ENCODE results near the gene FRG2C. TPM values are rescaled to one million over a fixed set of nuclear protein-coding genes. Genes with fewer than 3 reads are reported as not detected.
"Not testable (repeated sequence)": the region's sequence is repeated elsewhere in the genome, so short reads cannot be mapped to it uniquely, and the experiment has no call there.

Gene FRG2C
- total and polyA plus RNA-seq, 2 of the 13 experiments (the other 11 are each of a cell fraction or from before 2014, with no cell fraction given) = not detected

- TF ChIP-seq UBTF (CRISPR knock-in tag; IDR thresholded peaks at IDR 0.05) (peak; percentile 57; the same call in 1 of the 2 replicates), NRL (CRISPR knock-in tag; IDR thresholded peaks at IDR 0.05; ENCODE audit: borderline replicate concordance) (peak; percentile 30; the same call in 1 of the 2 replicates), SOX6 (CRISPR knock-in tag; IDR thresholded peaks at IDR 0.05) (0 out of 2 replicates have a peak, but pooled peaks have one; percentile 32), ZNF263 (CRISPR knock-in tag; IDR thresholded peaks at IDR 0.05) (peak; percentile 52; the same call in 1 of the 2 replicates), ZFX (CRISPR knock-in tag; IDR thresholded peaks at IDR 0.05; ENCODE audit: low read depth) (peak; percentile 77), HDAC1 (CRISPR knock-in tag; IDR thresholded peaks at IDR 0.05) (peak; percentile 30; the same call in 1 of the 2 replicates), ZNF574 (CRISPR knock-in tag; IDR thresholded peaks at IDR 0.05) (peak; percentile 99), ELF1 (CRISPR knock-in tag; IDR thresholded peaks at IDR 0.05) (0 out of 2 replicates have a peak, but pooled peaks have one; percentile 31), SATB2 (CRISPR knock-in tag; IDR thresholded peaks at IDR 0.05) (peak; percentile 40; the same call in 1 of the 2 replicates), HOXA3 (CRISPR knock-in tag; IDR thresholded peaks at IDR 0.05) (0 out of 2 replicates have a peak, but pooled peaks have one; percentile 31)
- TF ChIP-seq SOX6 (IDR thresholded peaks at IDR 0.05) = not testable (repeated sequence)
Observed at GRCh38 chr3:75658411-75659107, 5.6 kb upstream of the FRG2C start (continued).

GRCh38 chr3:75659108-75659433, 5.1 kb upstream of the FRG2C start:
- H2AFZ ChIP-seq (ENCODE audit: low read length); H4K20me1 ChIP-seq (ENCODE audit: insufficient read depth, low read length); FAIRE-seq; ATAC-seq; H3K9me3 ChIP-seq (ENCODE audit: low read length); H3K4me1 ChIP-seq (ENCODE audit: insufficient read depth, low read length); DNase-seq (ENCODE audit: low spot score); BruUV-seq (replicated peaks); POLR2A ChIA-PET; CTCF ChIA-PET (ENCODE audit: low intra/inter-chr PET ratio, low total read pairs); in situ Hi-C loops (cut with HindIII; ENCODE audit: extremely low pct_ligation_motif_present, low pct_unique_long_range_greater_than_20kb); H3K79me2 ChIP-seq (ENCODE audit: insufficient read depth, low read length); H3K27me3 ChIP-seq (ENCODE audit: control insufficient read depth in 1 of 2, insufficient read depth in 2 of 2, low read length in 2 of 2); H3K36me3 ChIP-seq (replicated peaks in 1 of 2; ENCODE audit: control insufficient read depth in 1 of 2, insufficient read depth in 2 of 2, low read length in 2 of 2); H3K27ac ChIP-seq (ENCODE audit: extremely low read length, insufficient read depth, low read length); H3K9ac ChIP-seq (ENCODE audit: insufficient read depth, low read depth, low read length): not testable (repeated sequence)
- Histone ChIP-seq H3K4me3 (replicated peaks in 1 of 3; ENCODE audit: insufficient read depth in 1 of 3, low read depth in 2 of 3, low read length in 3 of 3) (peak overlapping the region; percentile 60 to 76 (median 72); a peak in 3 of 6 replicates), H3K4me2 (ENCODE audit: low read depth, low read length) (peak overlapping the region; percentile 57; the same call in 1 of the 2 replicates)
- intact Hi-C loops (cut with micrococcal nuclease; ENCODE audit: unreplicated experiment) = loop anchor here (10.0 kb wide), 1 partner anchor 224 kb away; no protein-coding TSS in a partner anchor

- H2AFZ ChIP-seq (ENCODE audit: low read length); POLR2A ChIA-PET; H3K27me3 ChIP-seq (ENCODE audit: control insufficient read depth in 1 of 2, insufficient read depth in 2 of 2, low read length in 2 of 2); DNase-seq (ENCODE audit: low spot score); H3K27ac ChIP-seq (ENCODE audit: extremely low read length, insufficient read depth, low read length); H3K9ac ChIP-seq (ENCODE audit: insufficient read depth, low read depth, low read length); BruUV-seq (replicated peaks); CTCF ChIA-PET (ENCODE audit: low intra/inter-chr PET ratio, low total read pairs); in situ Hi-C loops (cut with HindIII; ENCODE audit: extremely low pct_ligation_motif_present, low pct_unique_long_range_greater_than_20kb); H4K20me1 ChIP-seq (ENCODE audit: insufficient read depth, low read length); H3K36me3 ChIP-seq (replicated peaks in 1 of 2; ENCODE audit: control insufficient read depth in 1 of 2, insufficient read depth in 2 of 2, low read length in 2 of 2); FAIRE-seq; H3K4me2 ChIP-seq (ENCODE audit: low read depth, low read length); H3K4me1 ChIP-seq (ENCODE audit: insufficient read depth, low read length); H3K79me2 ChIP-seq (ENCODE audit: insufficient read depth, low read length); ATAC-seq; H3K4me3 ChIP-seq (replicated peaks in 1 of 3; ENCODE audit: insufficient read depth in 1 of 3, low read depth in 2 of 3, low read length in 3 of 3); intact Hi-C loops (cut with micrococcal nuclease; ENCODE audit: unreplicated experiment): not testable (repeated sequence)
- H3K9me3 ChIP-seq (ENCODE audit: low read length) = peaks cover 11% of the 10 kb centered on the region
- WGBS (ENCODE audit: low lambda C conversion rate) = 24% methylated on average over 5 of the region's 9 CpGs
Observed at GRCh38 chr3:75665626-75666025, 1.5 kb downstream of the FRG2C start.

Measured in HepG2 (cell line).